Testis (tissue), 3 donors: ENCODE results near the gene GRIK4. TPM values are rescaled to one million over a fixed set of nuclear protein-coding genes. Genes with fewer than 3 reads are reported as not detected.

ENCODE experiments used
- DNase-seq: peaks from one replicate; pipeline ENCODE4 v3.0.0-alpha.2; 2019
- H3K27ac ChIP-seq, 2 donors: fragments of 200-600 bp; sonication (generic); one replicate each; pipeline ENCODE4 v1.5.1; 2019
- H3K27me3 ChIP-seq: fragments of 200-600 bp; sonication (generic); one replicate; pipeline ENCODE4 v1.5.1; 2019
- H3K36me3 ChIP-seq: fragments of 200-600 bp; sonication (generic); one replicate; pipeline ENCODE4 v1.5.1; 2017; ENCODE audit warnings: low read depth; ENCODE audit errors: missing control alignments
- H3K4me1 ChIP-seq: fragments of 200-600 bp; sonication (generic); one replicate; pipeline ENCODE4 v1.5.1; 2019
- H3K4me3 ChIP-seq, 2 donors: fragments of 200-600 bp; sonication (generic); one replicate each; pipeline ENCODE4 v1.5.1; 2017 to 2019
- H3K9me3 ChIP-seq: fragments of 200-600 bp; sonication (generic); one replicate; pipeline ENCODE4 v1.5.1; 2017
- POLR2A ChIP-seq: fragments of 450-650 bp; IDR thresholded peaks from one replicate; pipeline ENCODE4 v1.6.1; 2017; ENCODE audit warnings: antibody characterized with exemption, mild to moderate bottlenecking, moderate library complexity
- WGBS, 2 donors: methylation state at CpG; one replicate each; pipeline ENCODE4 v1.1.5; 2018; 5-methylcytosine and 5-hydroxymethylcytosine counted together
- intact Hi-C: fragments of 100-400 bp; cut with DNase I; formaldehyde crosslinking; loops from one replicate; pipeline ENCODE4 v1.15.1; 2023; ENCODE audit warnings: low total_unique reads
- polyA plus RNA-seq: library from polyadenylated mRNA; stranded (reverse); fragments of 350-450 nt; fragmentation: Illumina TruSeq; extraction: RNeasy Lipid Tissue Mini Kit (QIAGEN cat#74804); gene quantifications from one replicate; pipeline ENCODE4 v1.2.3, GENCODE V29; 2014; ENCODE audit warnings: low read depth, low replicate concordance; ENCODE audit not compliant: insufficient read depth
- total RNA-seq, 2 donors: library from RNA; depleted of rRNA; stranded (reverse); fragments of >200 nt; gene quantifications; one replicate each; pipeline ENCODE4 v1.2.3, GENCODE V29; 2016
- TF ChIP-seq, protein P1 (sequence below), 3 experiments: fragments of 450-650 bp in 2 of 3; fragments of 200-600 bp in 1 of 3; sonication (generic) in 1 of 3; IDR thresholded peaks; one replicate each; pipeline ENCODE4 v1.5.1; 2016 to 2019; ENCODE audit warnings: antibody characterized with exemption in 3 of 3, mild to moderate bottlenecking in 2 of 3, moderate library complexity in 1 of 3

Gene GRIK4
- total and polyA plus RNA-seq, 3 donors from 2014 or later: 2.6 to 3.0 (median 2.6) TPM

DNA sequence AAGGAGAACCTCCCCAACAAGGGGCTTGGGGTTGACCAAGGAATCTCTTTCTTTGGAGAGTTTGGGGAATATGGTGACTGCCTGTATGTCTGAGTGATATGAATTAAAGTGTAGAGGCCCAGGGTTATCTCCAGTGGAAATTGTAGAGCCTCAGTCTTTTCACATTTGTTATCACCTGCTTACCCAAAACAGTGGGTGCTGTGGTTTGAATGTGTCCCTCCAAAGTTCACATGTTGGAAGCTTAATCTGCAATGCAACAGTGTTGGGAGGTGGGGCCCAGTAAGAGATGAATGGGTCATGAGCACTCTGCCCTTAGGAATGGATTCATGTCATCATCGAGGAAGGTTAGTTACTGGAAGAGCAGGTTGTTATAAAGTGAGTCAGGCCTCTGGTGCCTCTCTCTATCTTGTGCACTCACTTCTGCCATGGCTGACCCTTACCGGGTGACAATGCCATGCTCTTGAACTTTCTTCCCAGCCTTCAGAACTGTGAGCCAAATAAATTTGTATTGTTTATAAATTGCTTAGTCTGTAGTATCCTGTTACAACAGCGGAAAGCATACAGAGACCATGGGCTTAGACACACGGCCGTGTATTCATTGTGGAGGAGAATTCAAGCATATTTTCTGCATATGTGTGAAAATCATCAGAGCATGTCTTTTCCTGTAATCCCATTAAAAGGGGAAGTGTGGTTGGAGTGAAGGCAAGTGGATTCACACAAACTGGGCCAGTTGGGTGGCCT is 398.3 kb downstream of the GRIK4 start:
- 84 to 94% methylated on average over 5 of the region's 5 CpGs for WGBS, 2 donors
- Histone ChIP-seq H3K4me3 (no peak overlapping the region), H3K27ac (no peak overlapping the region), H3K36me3 (no peaks in the 10 kb centered on the region), H3K4me1 (no peaks in the 10 kb centered on the region), H3K27me3 (no peaks in the 10 kb centered on the region), H3K9me3 (no peaks in the 10 kb centered on the region)
- intact Hi-C loops: no loop called here
- TF ChIP-seq POLR2A: no peak
- TF ChIP-seq, protein P1, sequence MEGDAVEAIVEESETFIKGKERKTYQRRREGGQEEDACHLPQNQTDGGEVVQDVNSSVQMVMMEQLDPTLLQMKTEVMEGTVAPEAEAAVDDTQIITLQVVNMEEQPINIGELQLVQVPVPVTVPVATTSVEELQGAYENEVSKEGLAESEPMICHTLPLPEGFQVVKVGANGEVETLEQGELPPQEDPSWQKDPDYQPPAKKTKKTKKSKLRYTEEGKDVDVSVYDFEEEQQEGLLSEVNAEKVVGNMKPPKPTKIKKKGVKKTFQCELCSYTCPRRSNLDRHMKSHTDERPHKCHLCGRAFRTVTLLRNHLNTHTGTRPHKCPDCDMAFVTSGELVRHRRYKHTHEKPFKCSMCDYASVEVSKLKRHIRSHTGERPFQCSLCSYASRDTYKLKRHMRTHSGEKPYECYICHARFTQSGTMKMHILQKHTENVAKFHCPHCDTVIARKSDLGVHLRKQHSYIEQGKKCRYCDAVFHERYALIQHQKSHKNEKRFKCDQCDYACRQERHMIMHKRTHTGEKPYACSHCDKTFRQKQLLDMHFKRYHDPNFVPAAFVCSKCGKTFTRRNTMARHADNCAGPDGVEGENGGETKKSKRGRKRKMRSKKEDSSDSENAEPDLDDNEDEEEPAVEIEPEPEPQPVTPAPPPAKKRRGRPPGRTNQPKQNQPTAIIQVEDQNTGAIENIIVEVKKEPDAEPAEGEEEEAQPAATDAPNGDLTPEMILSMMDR (IDR thresholded peaks at IDR 0.05): no peak
- no peak for DNase-seq

DNA sequence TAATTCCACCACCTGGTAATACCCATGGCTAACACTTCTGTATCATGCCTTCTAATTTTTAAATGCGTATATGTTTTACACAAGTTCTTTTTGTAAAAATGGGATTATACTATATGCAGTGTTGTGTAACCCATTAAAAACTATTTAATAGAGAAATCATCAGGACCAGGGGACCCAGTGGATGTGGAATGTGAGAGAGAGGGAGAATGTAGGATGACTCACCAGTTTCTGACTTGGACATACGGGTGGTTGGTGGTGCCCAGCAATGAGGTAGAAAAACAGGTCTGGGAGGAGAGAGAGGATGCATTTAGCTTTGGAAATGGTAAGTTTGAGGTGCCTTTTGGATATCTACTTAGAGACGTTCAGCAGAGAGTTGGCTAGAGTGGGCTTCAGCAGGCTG is 400.4 kb downstream of the GRIK4 start:
- TF ChIP-seq POLR2A: no peak
- TF ChIP-seq, protein P1 (IDR thresholded peaks at IDR 0.05): no peak

DNA sequence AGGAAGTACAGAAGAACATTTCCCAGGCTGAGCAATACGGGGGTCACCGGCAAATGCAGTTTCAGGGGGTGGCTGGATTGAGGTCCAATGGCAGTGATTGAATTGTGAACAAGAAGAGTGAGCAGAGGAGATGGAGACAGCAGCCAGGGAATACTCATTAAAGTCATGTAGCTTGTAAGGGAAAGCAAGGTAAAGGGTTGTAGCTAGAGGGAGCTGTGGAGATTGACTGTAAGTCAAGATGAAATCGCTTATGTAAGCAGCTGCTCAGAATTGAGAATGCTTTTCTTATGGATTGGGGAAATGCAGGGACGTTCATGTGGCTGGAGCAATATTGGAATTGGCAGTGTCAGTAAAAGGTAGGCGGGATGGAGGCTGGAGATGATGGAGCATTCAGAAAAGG is 401.0 kb downstream of the GRIK4 start:
- WGBS, 2 donors: 64 to 67% methylated on average over 5 of the region's 5 CpGs
- Histone ChIP-seq H3K4me3 (no peak overlapping the region), H3K27me3 (no peaks in the 10 kb centered on the region), H3K4me1 (no peaks in the 10 kb centered on the region), H3K9me3 (no peaks in the 10 kb centered on the region), H3K27ac (no peak overlapping the region), H3K36me3 (no peaks in the 10 kb centered on the region)
- intact Hi-C loops: no loop called here
- TF ChIP-seq POLR2A: no peak
- TF ChIP-seq, protein P1 (IDR thresholded peaks at IDR 0.05): peak in 1 of 3 experiments; percentile 13
- DNase-seq: no peak

More for the DNA sequence above, 400.4 kb downstream of the GRIK4 start:
- no peak overlapping the region for H3K4me3 ChIP-seq
- no peak overlapping the region for H3K27ac ChIP-seq
- no peaks in the 10 kb centered on the region for H3K36me3 ChIP-seq
- H3K4me1 ChIP-seq: no peaks in the 10 kb centered on the region
- no peaks in the 10 kb centered on the region for H3K9me3 ChIP-seq
- no peak for DNase-seq
- WGBS, 2 donors: 90 to 92% methylated on average over 3 of the region's 3 CpGs
- intact Hi-C loops: no loop called here
- no peaks in the 10 kb centered on the region for H3K27me3 ChIP-seq

DNA sequence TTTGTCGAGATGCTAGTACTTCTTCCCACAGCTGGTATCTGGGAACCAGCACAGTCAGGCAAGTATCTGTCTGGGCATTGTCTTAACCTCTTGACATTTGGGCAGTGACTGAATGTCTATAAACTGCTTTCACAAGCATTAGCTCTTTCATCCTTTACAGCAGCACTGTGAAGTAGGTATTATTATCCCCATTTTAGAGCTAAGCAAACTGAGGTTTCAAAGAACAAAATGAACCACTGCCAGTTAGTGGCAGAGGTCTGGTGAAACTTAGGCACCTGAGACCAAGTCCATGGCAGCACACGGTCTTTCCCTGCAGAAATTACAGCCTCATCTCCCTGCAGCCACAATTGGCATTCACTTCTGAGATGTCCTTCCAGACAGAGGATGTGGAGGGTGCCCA is 401.4 kb downstream of the GRIK4 start:
- H3K36me3 ChIP-seq: no peaks in the 10 kb centered on the region
- no peak overlapping the region for H3K4me3 ChIP-seq
- no peak for DNase-seq
- intact Hi-C loops: no loop called here
- 85 to 96% methylated on average over 2 of the region's 2 CpGs for WGBS, 2 donors
- no peaks in the 10 kb centered on the region for H3K9me3 ChIP-seq
- TF ChIP-seq, protein P1 (IDR thresholded peaks at IDR 0.05): no peak
- no peak for TF ChIP-seq POLR2A
- H3K27ac ChIP-seq: no peak overlapping the region
- no peaks in the 10 kb centered on the region for H3K27me3 ChIP-seq
- H3K4me1 ChIP-seq: no peaks in the 10 kb centered on the region

DNA sequence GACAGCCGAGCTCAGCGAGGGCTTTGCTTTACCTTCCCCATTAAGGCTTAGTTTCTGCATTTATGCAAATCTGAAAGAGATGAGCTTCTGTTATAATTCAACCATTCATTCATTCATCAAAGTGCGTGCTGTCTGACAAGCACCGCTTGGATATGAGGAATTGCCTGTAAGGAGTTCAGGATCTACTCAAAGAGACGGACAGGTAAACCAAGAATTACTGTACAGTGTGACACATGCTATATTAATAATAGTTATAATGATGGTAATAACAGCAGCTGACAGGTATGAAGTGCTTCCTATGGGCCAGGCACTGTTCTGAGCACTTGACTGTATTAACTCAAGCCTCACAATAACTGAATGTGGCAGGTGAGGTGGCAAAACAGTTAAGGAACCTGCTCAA is 402.5 kb downstream of the GRIK4 start:
- Histone ChIP-seq H3K27ac (no peak overlapping the region), H3K4me1 (no peaks in the 10 kb centered on the region), H3K27me3 (no peaks in the 10 kb centered on the region), H3K36me3 (no peaks in the 10 kb centered on the region), H3K9me3 (no peaks in the 10 kb centered on the region), H3K4me3 (no peak overlapping the region)
- TF ChIP-seq POLR2A: no peak
- TF ChIP-seq, protein P1 (IDR thresholded peaks at IDR 0.05): no peak
- intact Hi-C loops: no loop called here
- DNase-seq: no peak
- 71 to 84% methylated on average over 5 of the region's 5 CpGs for WGBS, 2 donors
